GM10266 (cell line): ENCODE measurements around the gene SEC22C.

Experiments
- DNase-seq: peaks from one replicate; pipeline ENCODE4 v3.0.0; 2012; ENCODE audit errors: extremely low spot score
- CTCF ChIP-seq: IDR thresholded peaks from 2 replicates; pipeline ENCODE4 v1.5.1; 2012; ENCODE audit warnings: mild to moderate bottlenecking, low read depth; ENCODE audit not compliant: control insufficient read depth, insufficient read depth; ENCODE audit errors: missing control alignments

Gene SEC22C

GRCh38 chr3:42532229-42532628, 49.5 kb downstream of the SEC22C start:
- TF ChIP-seq CTCF, result no peak
- DNase-seq, result no peak

GRCh38 chr3:42531470-42531869, 50.3 kb downstream of the SEC22C start:
- no peak for TF ChIP-seq CTCF
- DNase-seq, result no peak

GRCh38 chr3:42530073-42530472, 51.7 kb downstream of the SEC22C start:
- no peak for TF ChIP-seq CTCF
- DNase-seq, result no peak

GRCh38 chr3:42529468-42529867, 52.3 kb downstream of the SEC22C start:
- no peak for DNase-seq
- TF ChIP-seq CTCF, result no peak

GRCh38 chr3:42527368-42527917, 54.3 kb downstream of the SEC22C start:
- no peak for TF ChIP-seq CTCF
- no peak for DNase-seq

- TF ChIP-seq CTCF, result no peak
- no peak for DNase-seq
Observed at GRCh38 chr3:42526616-42527367, 55.0 kb downstream of the SEC22C start.

GRCh38 chr3:42525736-42526345, 55.9 kb downstream of the SEC22C start:
- no peak for DNase-seq
- no peak for TF ChIP-seq CTCF
